ENCODE measurements around the gene MED25. TPM values are rescaled to one million over a fixed set of nuclear protein-coding genes. Genes with fewer than 3 reads are reported as not detected.

The MED25 gene
- total RNA-seq, 1 donor from 2014 or later = 25.0 TPM

DNA sequence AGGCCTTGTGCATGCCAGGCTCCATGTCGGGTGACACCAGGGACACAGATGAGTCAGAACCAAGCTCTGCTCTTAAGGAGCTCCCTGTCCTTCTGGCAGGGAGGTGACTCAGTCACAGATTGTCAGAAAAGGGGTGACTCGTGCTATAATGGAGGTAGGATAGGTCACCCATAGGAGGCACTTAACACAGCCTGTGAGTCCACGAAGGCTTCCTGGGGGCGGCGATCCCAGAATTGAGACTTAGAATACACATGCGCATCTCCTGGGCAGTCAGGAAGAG, 24.6 kb upstream of the MED25 start:
- no peak overlapping the region for H3K27ac ChIP-seq
- no peaks in the 10 kb centered on the region for H3K27me3 ChIP-seq
- DNase-seq (ENCODE audit: extremely low spot score in 2 of 2) = no peak
- intact Hi-C loops (cut with DNase I) = no loop called here
- peaks cover 24% of the 10 kb centered on the region for H3K4me1 ChIP-seq
- TF ChIP-seq POLR2A (IDR thresholded peaks at IDR 0.05) (no peak), POLR2AphosphoS5 (IDR thresholded peaks at IDR 0.05; ENCODE audit: insufficient read depth in 1 of 2, low read depth in 1 of 2) (no peak)
- TF ChIP-seq, protein P1, sequence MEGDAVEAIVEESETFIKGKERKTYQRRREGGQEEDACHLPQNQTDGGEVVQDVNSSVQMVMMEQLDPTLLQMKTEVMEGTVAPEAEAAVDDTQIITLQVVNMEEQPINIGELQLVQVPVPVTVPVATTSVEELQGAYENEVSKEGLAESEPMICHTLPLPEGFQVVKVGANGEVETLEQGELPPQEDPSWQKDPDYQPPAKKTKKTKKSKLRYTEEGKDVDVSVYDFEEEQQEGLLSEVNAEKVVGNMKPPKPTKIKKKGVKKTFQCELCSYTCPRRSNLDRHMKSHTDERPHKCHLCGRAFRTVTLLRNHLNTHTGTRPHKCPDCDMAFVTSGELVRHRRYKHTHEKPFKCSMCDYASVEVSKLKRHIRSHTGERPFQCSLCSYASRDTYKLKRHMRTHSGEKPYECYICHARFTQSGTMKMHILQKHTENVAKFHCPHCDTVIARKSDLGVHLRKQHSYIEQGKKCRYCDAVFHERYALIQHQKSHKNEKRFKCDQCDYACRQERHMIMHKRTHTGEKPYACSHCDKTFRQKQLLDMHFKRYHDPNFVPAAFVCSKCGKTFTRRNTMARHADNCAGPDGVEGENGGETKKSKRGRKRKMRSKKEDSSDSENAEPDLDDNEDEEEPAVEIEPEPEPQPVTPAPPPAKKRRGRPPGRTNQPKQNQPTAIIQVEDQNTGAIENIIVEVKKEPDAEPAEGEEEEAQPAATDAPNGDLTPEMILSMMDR (IDR thresholded peaks at IDR 0.05) = no peak
- H3K4me3 ChIP-seq = no peak overlapping the region
- H3K9me3 ChIP-seq = no peaks in the 10 kb centered on the region
- peaks cover 4 to 64% of the 10 kb centered on the region in 2 donors for H3K36me3 ChIP-seq

DNA sequence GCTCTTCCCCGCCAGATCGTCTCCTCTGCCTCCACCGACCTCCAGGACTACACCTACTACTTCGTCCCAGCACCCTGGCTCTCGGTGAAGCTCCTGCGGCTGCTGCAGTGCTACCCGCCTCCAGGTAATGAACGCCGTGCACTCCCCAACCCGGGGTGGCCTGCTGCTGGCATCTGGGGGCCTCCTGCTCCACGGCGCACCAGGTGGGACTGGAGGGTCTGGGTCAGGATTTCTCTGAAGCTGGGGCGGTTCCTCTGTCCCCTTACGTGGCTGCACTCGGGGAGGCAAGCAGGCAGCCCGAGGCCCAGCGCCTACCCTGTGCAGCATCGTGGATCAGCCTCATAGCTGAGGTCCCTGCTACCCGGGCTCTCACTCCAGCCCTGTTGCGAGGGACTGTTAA, 22.5 kb upstream of the MED25 start:
- H3K4me1 ChIP-seq = peaks cover 19% of the 10 kb centered on the region
- H3K36me3 ChIP-seq = peaks cover 4 to 85% of the 10 kb centered on the region in 2 donors
- no peak for DNase-seq (ENCODE audit: extremely low spot score in 2 of 2)
- no peaks in the 10 kb centered on the region for H3K9me3 ChIP-seq
- H3K4me3 ChIP-seq = no peak overlapping the region
- TF ChIP-seq POLR2AphosphoS5 (IDR thresholded peaks at IDR 0.05; ENCODE audit: insufficient read depth in 1 of 2, low read depth in 1 of 2) (no peak), POLR2A (IDR thresholded peaks at IDR 0.05) (no peak)
- TF ChIP-seq, protein P1 (IDR thresholded peaks at IDR 0.05) = no peak
- H3K27ac ChIP-seq = no peak overlapping the region
- H3K27me3 ChIP-seq = no peaks in the 10 kb centered on the region
- intact Hi-C loops (cut with DNase I) = no loop called here

DNA sequence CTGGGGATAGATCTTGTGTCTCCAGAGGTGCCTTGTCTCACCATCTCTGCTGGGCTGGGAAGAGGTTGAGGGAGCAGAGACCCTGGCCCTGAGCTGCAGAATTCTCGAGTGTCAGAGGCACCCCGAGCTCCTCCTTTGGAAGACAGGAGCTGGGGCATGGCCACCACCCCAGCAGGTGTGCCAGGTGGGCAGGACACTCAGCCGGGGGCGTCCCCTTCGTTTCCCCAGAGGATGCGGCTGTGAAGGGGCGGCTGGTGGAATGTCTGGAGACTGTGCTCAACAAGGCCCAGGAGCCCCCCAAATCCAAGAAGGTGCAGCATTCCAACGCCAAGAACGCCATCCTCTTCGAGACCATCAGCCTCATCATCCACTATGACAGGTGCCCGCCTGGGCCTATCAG, 19.5 kb upstream of the MED25 start:
- TF ChIP-seq POLR2A (IDR thresholded peaks at IDR 0.05) (no peak), POLR2AphosphoS5 (IDR thresholded peaks at IDR 0.05; ENCODE audit: insufficient read depth in 1 of 2, low read depth in 1 of 2) (no peak)
- TF ChIP-seq, protein P1 (IDR thresholded peaks at IDR 0.05) = no peak
- H3K27ac ChIP-seq = no peak overlapping the region
- no peak for DNase-seq (ENCODE audit: extremely low spot score in 2 of 2)
- no peaks in the 10 kb centered on the region for H3K9me3 ChIP-seq
- peaks cover 4 to 85% of the 10 kb centered on the region in 2 donors for H3K36me3 ChIP-seq
- H3K27me3 ChIP-seq = no peaks in the 10 kb centered on the region
- no peak overlapping the region for H3K4me3 ChIP-seq
- intact Hi-C loops (cut with DNase I) = no loop called here
- H3K4me1 ChIP-seq = peaks cover 14% of the 10 kb centered on the region

DNA sequence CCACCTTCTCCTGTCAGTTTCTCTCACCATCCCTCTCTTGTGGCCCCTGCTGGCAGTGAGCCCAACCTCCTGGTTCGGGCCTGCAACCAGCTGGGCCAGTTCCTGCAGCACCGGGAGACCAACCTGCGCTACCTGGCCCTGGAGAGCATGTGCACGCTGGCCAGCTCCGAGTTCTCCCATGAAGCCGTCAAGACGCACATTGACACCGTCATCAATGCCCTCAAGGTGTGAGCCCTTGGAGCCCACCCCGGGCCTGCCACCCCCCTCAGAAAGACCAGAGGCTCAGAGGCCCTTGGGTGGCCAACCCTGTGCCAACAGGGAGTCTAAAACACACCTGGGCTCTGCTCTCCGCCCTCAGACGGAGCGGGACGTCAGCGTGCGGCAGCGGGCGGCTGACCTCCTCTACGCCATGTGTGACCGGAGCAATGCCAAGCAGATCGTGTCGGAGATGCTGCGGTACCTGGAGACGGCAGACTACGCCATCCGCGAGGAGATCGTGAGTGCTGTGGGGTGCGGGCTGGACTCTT, 18.8 kb upstream of the MED25 start:
- no peaks in the 10 kb centered on the region for H3K9me3 ChIP-seq
- no peak overlapping the region for H3K4me3 ChIP-seq
- H3K4me1 ChIP-seq = peaks cover 14% of the 10 kb centered on the region
- no peak for TF ChIP-seq POLR2A (IDR thresholded peaks at IDR 0.05)
- TF ChIP-seq POLR2AphosphoS5 (IDR thresholded peaks at IDR 0.05; ENCODE audit: insufficient read depth in 1 of 2, low read depth in 1 of 2) = no peak
- TF ChIP-seq, protein P1 (IDR thresholded peaks at IDR 0.05) = no peak
- intact Hi-C loops (cut with DNase I) = no loop called here
- H3K27me3 ChIP-seq = no peaks in the 10 kb centered on the region
- peaks cover 4 to 83% of the 10 kb centered on the region in 2 donors for H3K36me3 ChIP-seq
- H3K27ac ChIP-seq = no peak overlapping the region
- DNase-seq (ENCODE audit: extremely low spot score in 2 of 2) = no peak

DNA sequence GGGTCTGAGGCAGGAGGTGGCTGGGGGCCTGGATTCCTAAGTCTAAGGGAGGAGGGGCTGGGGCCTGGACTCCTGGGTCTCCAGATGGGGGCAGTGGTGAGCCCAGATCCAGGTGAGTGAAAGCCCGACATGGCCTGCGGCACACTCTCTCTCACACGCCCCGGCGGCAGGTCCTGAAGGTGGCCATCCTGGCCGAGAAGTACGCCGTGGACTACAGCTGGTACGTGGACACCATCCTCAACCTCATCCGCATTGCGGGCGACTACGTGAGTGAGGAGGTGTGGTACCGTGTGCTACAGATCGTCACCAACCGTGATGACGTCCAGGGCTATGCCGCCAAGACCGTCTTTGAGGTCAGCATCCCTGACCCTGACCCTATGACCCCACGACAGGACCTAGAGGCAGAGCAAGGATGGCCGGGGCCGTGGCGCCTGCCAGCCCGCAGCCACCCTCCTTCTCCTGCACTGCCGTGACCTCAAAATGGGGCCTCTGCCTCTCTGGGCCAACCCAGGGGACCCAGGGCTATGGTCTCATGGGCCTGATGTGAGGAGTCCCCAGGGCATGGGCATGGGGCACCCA, 18.2 kb upstream of the MED25 start:
- intact Hi-C loops (cut with DNase I) = no loop called here

More for the DNA sequence above, 18.2 kb upstream of the MED25 start:
- no peak overlapping the region for H3K4me3 ChIP-seq
- TF ChIP-seq, protein P1 (IDR thresholded peaks at IDR 0.05) = no peak
- TF ChIP-seq POLR2A (IDR thresholded peaks at IDR 0.05) (no peak), POLR2AphosphoS5 (IDR thresholded peaks at IDR 0.05; ENCODE audit: insufficient read depth in 1 of 2, low read depth in 1 of 2) (no peak)
- no peaks in the 10 kb centered on the region for H3K27me3 ChIP-seq
- no peak overlapping the region for H3K27ac ChIP-seq
- no peaks in the 10 kb centered on the region for H3K9me3 ChIP-seq
- peaks cover 14% of the 10 kb centered on the region for H3K4me1 ChIP-seq
- no peak for DNase-seq (ENCODE audit: extremely low spot score in 2 of 2)
- H3K36me3 ChIP-seq = peaks cover 2 to 83% of the 10 kb centered on the region in 2 donors

Data from vagina (tissue), 2 donors.